Fibroblast of mammary gland (primary cell): ENCODE measurements around the gene DTNBP1.
"Not testable (repeated sequence)": the region's sequence is repeated elsewhere in the genome, so short reads cannot be mapped to it uniquely, and the experiment has no call there.

Source experiments
- DNase-seq: peaks from one replicate; pipeline ENCODE4 v3.0.0-alpha.2; 2010; ENCODE audit warnings: low read depth
- H3K4me3 ChIP-seq: 2 replicates; pipeline ENCODE4 v1.5.1; 2011; ENCODE audit warnings: low read depth, mild to moderate bottlenecking, low read length, moderate library complexity; ENCODE audit not compliant: control insufficient read depth
- CTCF ChIP-seq: conservative IDR thresholded peaks from 2 replicates; pipeline ENCODE4 v1.5.1; 2011; ENCODE audit warnings: low read depth, low read length, inconsistent platforms; ENCODE audit not compliant: control insufficient read depth, insufficient read depth

DTNBP1 gene

GRCh38 chr6:15547400-15547799, 115.4 kb downstream of the DTNBP1 start:
- DNase-seq, result no peak
- TF ChIP-seq CTCF, result no peak
- H3K4me3 ChIP-seq, result no peak overlapping the region

- DNase-seq, result no peak
- no peak for TF ChIP-seq CTCF
- H3K4me3 ChIP-seq, result no peak overlapping the region
These were observed 116.2 kb downstream of the DTNBP1 start for GRCh38 chr6:15546591-15546990.

GRCh38 chr6:15544321-15544900, 118.4 kb downstream of the DTNBP1 start:
- peak; percentile 82 for DNase-seq
- TF ChIP-seq CTCF, result no peak
- no peak overlapping the region for H3K4me3 ChIP-seq

GRCh38 chr6:15543332-15543917, 119.4 kb downstream of the DTNBP1 start:
- not testable (repeated sequence) for H3K4me3 ChIP-seq, DNase-seq

GRCh38 chr6:15539722-15540270, 123.0 kb downstream of the DTNBP1 start:
- no peak for TF ChIP-seq CTCF

GRCh38 chr6:15538766-15539495, 123.9 kb downstream of the DTNBP1 start:
- H3K4me3 ChIP-seq, result no peak overlapping the region
- no peak for DNase-seq

More at GRCh38 chr6:15539722-15540270, 123.0 kb downstream of the DTNBP1 start:
- DNase-seq, result peak; percentile 37
- H3K4me3 ChIP-seq, result no peak overlapping the region

More at GRCh38 chr6:15538766-15539495, 123.9 kb downstream of the DTNBP1 start:
- TF ChIP-seq CTCF, result no peak
